ENCODE data around the gene IL18BP.

Gene IL18BP

GRCh38 chr11:71995726-71996291 lies 2.9 kb upstream of the IL18BP start:
- ATAC-seq (ENCODE audit: insufficient read depth, low read depth) = no peak
- peaks cover 7% of the 10 kb centered on the region for H3K36me3 ChIP-seq (ENCODE audit: insufficient read depth, low read length)
- H3K4me3 ChIP-seq (ENCODE audit: low read depth in 1 of 2, low read length in 2 of 2) = no peak overlapping the region
- H3K4me2 ChIP-seq (ENCODE audit: insufficient read depth, low read length) = no peak overlapping the region
- H2AFZ ChIP-seq (ENCODE audit: low read depth, low read length) = no peak overlapping the region
- no peaks in the 10 kb centered on the region for H3K79me2 ChIP-seq (ENCODE audit: insufficient read depth, low read length)
- no peak overlapping the region for H3K9ac ChIP-seq (ENCODE audit: low read depth, low read length)
- peaks cover 5% of the 10 kb centered on the region for H4K20me1 ChIP-seq (ENCODE audit: insufficient read depth, low read length)
- no peak overlapping the region for H3K27ac ChIP-seq (ENCODE audit: low read length)
- H3K4me1 ChIP-seq (ENCODE audit: insufficient read depth, low read length) = no peaks in the 10 kb centered on the region
- no peaks in the 10 kb centered on the region for H3K9me3 ChIP-seq (ENCODE audit: insufficient read depth, low read length, severe bottlenecking)
- DNase-seq = no peak
- H3K27me3 ChIP-seq (ENCODE audit: insufficient read depth, low read length, poor library complexity) = no peaks in the 10 kb centered on the region
- TF ChIP-seq EZH2 (IDR thresholded peaks at IDR 0.05; ENCODE audit: borderline replicate concordance, low read depth, low read length, severe bottlenecking) = no peak
- TF ChIP-seq, protein P1, sequence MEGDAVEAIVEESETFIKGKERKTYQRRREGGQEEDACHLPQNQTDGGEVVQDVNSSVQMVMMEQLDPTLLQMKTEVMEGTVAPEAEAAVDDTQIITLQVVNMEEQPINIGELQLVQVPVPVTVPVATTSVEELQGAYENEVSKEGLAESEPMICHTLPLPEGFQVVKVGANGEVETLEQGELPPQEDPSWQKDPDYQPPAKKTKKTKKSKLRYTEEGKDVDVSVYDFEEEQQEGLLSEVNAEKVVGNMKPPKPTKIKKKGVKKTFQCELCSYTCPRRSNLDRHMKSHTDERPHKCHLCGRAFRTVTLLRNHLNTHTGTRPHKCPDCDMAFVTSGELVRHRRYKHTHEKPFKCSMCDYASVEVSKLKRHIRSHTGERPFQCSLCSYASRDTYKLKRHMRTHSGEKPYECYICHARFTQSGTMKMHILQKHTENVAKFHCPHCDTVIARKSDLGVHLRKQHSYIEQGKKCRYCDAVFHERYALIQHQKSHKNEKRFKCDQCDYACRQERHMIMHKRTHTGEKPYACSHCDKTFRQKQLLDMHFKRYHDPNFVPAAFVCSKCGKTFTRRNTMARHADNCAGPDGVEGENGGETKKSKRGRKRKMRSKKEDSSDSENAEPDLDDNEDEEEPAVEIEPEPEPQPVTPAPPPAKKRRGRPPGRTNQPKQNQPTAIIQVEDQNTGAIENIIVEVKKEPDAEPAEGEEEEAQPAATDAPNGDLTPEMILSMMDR (IDR thresholded peaks at IDR 0.05; ENCODE audit: borderline replicate concordance, extremely low read depth, low read length, poor library complexity, severe bottlenecking) = no peak

DNA sequence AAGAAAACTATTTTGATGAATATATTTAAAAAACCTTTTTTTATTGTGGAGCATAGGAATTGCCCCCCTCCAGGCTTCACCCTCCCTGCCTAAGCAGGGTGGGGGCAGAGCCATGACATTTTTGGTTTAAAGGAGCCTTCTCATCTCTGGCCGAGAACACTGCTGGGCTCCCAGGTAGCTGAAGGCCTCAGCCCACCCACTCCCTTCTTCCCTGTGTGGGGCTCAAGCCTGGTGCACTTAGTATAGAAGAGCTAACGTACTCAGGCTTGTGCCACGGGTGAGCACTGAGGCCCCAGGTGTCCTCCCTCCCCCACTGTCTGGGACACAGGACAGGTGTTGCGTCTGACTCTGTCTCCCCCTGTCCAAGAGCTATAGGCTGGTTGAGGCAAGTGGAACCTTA lies 2.2 kb upstream of the IL18BP start:
- Histone ChIP-seq H3K9me3 (ENCODE audit: insufficient read depth, low read length, severe bottlenecking) (no peaks in the 10 kb centered on the region), H2AFZ (ENCODE audit: low read depth, low read length) (no peak overlapping the region), H3K27me3 (ENCODE audit: insufficient read depth, low read length, poor library complexity) (no peaks in the 10 kb centered on the region), H3K79me2 (ENCODE audit: insufficient read depth, low read length) (no peaks in the 10 kb centered on the region), H3K4me3 (ENCODE audit: low read depth in 1 of 2, low read length in 2 of 2) (no peak overlapping the region), H3K4me1 (ENCODE audit: insufficient read depth, low read length) (no peaks in the 10 kb centered on the region), H3K9ac (ENCODE audit: low read depth, low read length) (no peak overlapping the region), H3K4me2 (ENCODE audit: insufficient read depth, low read length) (no peak overlapping the region), H3K36me3 (ENCODE audit: insufficient read depth, low read length) (peaks cover 13% of the 10 kb centered on the region), H4K20me1 (ENCODE audit: insufficient read depth, low read length) (peaks cover 7% of the 10 kb centered on the region), H3K27ac (ENCODE audit: low read length) (no peak overlapping the region)
- TF ChIP-seq EZH2 (IDR thresholded peaks at IDR 0.05; ENCODE audit: borderline replicate concordance, low read depth, low read length, severe bottlenecking) = no peak
- TF ChIP-seq, protein P1 (IDR thresholded peaks at IDR 0.05; ENCODE audit: borderline replicate concordance, extremely low read depth, low read length, poor library complexity, severe bottlenecking) = no peak
- DNase-seq = no peak
- no peak for ATAC-seq (ENCODE audit: insufficient read depth, low read depth)

- DNase-seq = no peak
Measured at GRCh38 chr11:71996946-71997345, 1.8 kb upstream of the IL18BP start.

More at GRCh38 chr11:71996946-71997345, 1.8 kb upstream of the IL18BP start:
- Histone ChIP-seq H3K36me3 (ENCODE audit: insufficient read depth, low read length) (peaks cover 17% of the 10 kb centered on the region), H2AFZ (ENCODE audit: low read depth, low read length) (no peak overlapping the region), H3K27me3 (ENCODE audit: insufficient read depth, low read length, poor library complexity) (no peaks in the 10 kb centered on the region), H3K4me1 (ENCODE audit: insufficient read depth, low read length) (no peaks in the 10 kb centered on the region), H4K20me1 (ENCODE audit: insufficient read depth, low read length) (peaks cover 7% of the 10 kb centered on the region), H3K27ac (ENCODE audit: low read length) (no peak overlapping the region), H3K4me3 (ENCODE audit: low read depth in 1 of 2, low read length in 2 of 2) (no peak overlapping the region), H3K4me2 (ENCODE audit: insufficient read depth, low read length) (no peak overlapping the region), H3K9me3 (ENCODE audit: insufficient read depth, low read length, severe bottlenecking) (no peaks in the 10 kb centered on the region), H3K9ac (ENCODE audit: low read depth, low read length) (no peak overlapping the region), H3K79me2 (ENCODE audit: insufficient read depth, low read length) (no peaks in the 10 kb centered on the region)
- TF ChIP-seq EZH2 (IDR thresholded peaks at IDR 0.05; ENCODE audit: borderline replicate concordance, low read depth, low read length, severe bottlenecking) = no peak
- TF ChIP-seq, protein P1 (IDR thresholded peaks at IDR 0.05; ENCODE audit: borderline replicate concordance, extremely low read depth, low read length, poor library complexity, severe bottlenecking) = no peak
- ATAC-seq (ENCODE audit: insufficient read depth, low read depth) = no peak
